Activated T-cell treated with anti-CD3 and anti-CD28 coated beads, Interleukin-2, amount 50 U/mL, for 72 hours (primary cell): ENCODE results near the gene TMC6. TPM values are rescaled to one million over a fixed set of nuclear protein-coding genes. Genes with fewer than 3 reads are reported as not detected.
A peak's percentile ranks its signal among the peaks of the same experiment; 100 is the strongest.
"Not testable (repeated sequence)": the region's sequence is repeated elsewhere in the genome, so short reads cannot be mapped to it uniquely, and the experiment has no call there.

Experiments used
- ATAC-seq, 2 donors: fragments of 150-1000 bp; cut with Tn5 transposase; replicated peaks in 1 of 2; 2 replicates each; pipeline ENCODE4 v1.10.0; 2021; ENCODE audit warnings: moderate library complexity in 2 of 2, mild to moderate bottlenecking in 1 of 2
- DNase-seq, 2 donors: peaks; one replicate each; pipeline ENCODE4 v3.0.0; 2021 to 2022; ENCODE audit warnings: mixed read lengths in 1 of 2
- H3K27ac Mint-ChIP-seq: one replicate; pipeline ENCODE4 v1.8.0; 2022; ENCODE audit warnings: mild to moderate bottlenecking, moderate library complexity, mixed read lengths
- H3K27me3 Mint-ChIP-seq: one replicate; pipeline ENCODE4 v1.8.0; 2022; ENCODE audit warnings: low read depth, mixed read lengths
- H3K36me3 Mint-ChIP-seq, 2 donors: one replicate each; pipeline ENCODE4 v1.8.0; 2022; ENCODE audit warnings: mixed read lengths in 2 of 2, mild to moderate bottlenecking in 1 of 2; ENCODE audit not compliant: insufficient read depth in 2 of 2
- H3K4me1 Mint-ChIP-seq: one replicate; pipeline ENCODE4 v1.8.0; 2022; ENCODE audit warnings: low read depth, mixed read lengths
- H3K4me3 Mint-ChIP-seq, 2 donors: one replicate each; pipeline ENCODE4 v1.8.0; 2022; ENCODE audit warnings: mild to moderate bottlenecking in 2 of 2, mixed read lengths in 2 of 2, moderate library complexity in 2 of 2
- H3K9me3 Mint-ChIP-seq, 2 donors: one replicate each; pipeline ENCODE4 v1.8.0; 2022; ENCODE audit warnings: mixed read lengths in 2 of 2
- total RNA-seq, 2 donors: library from RNA; stranded (reverse); gene quantifications; one replicate each; pipeline ENCODE4 v1.2.3, GENCODE V29; 2022

Gene TMC6
- total RNA-seq, 2 donors from 2014 or later, result 129 to 137 TPM

GRCh38 chr17:78144736-78145641, 16.4 kb upstream of the TMC6 start:
- H3K4me1 Mint-ChIP-seq, result peaks cover 33% of the 10 kb centered on the region
- H3K36me3 Mint-ChIP-seq, result no peaks in the 10 kb centered on the region
- no peak overlapping the region for H3K4me3 Mint-ChIP-seq
- H3K27me3 Mint-ChIP-seq, result no peaks in the 10 kb centered on the region
- H3K27ac Mint-ChIP-seq, result no peak overlapping the region
- no peak for ATAC-seq
- DNase-seq, result no peak
- no peaks in the 10 kb centered on the region for H3K9me3 Mint-ChIP-seq

DNA sequence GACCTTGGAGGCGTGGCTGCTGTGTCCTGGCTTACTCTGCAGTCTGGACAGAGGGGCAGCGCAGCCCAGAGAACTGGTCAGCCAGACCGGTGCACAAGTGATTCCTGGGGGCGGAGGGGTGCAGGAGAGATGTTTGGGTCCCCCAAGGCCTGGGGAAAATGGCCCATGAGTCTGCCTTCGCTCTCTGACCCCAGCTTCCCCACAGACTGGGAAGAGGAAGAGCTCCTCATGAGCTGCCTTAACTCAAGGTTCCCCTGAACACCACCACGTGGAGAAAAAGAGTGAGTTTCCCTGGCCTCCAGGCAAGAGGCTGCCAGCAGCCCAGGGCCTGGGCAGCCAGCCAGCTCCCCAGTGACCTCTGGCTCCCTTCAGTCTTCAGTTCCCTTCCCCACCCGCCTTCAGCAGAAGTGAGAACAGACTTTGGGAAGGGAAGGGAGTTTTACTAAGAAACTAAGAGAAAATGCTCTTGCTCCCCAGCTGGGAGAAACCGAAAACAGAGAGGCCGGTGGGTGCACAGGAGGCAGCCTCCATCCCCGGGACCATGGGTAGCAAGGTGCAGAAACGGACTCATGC, 15.7 kb upstream of the TMC6 start:
- DNase-seq (no peak), ATAC-seq (no peak)
- no peak overlapping the region for H3K27ac Mint-ChIP-seq
- no peak overlapping the region for H3K4me3 Mint-ChIP-seq
- H3K36me3 Mint-ChIP-seq, result no peaks in the 10 kb centered on the region
- H3K4me1 Mint-ChIP-seq, result peaks cover 38% of the 10 kb centered on the region
- H3K27me3 Mint-ChIP-seq, result no peaks in the 10 kb centered on the region
- H3K9me3 Mint-ChIP-seq, result no peaks in the 10 kb centered on the region

DNA sequence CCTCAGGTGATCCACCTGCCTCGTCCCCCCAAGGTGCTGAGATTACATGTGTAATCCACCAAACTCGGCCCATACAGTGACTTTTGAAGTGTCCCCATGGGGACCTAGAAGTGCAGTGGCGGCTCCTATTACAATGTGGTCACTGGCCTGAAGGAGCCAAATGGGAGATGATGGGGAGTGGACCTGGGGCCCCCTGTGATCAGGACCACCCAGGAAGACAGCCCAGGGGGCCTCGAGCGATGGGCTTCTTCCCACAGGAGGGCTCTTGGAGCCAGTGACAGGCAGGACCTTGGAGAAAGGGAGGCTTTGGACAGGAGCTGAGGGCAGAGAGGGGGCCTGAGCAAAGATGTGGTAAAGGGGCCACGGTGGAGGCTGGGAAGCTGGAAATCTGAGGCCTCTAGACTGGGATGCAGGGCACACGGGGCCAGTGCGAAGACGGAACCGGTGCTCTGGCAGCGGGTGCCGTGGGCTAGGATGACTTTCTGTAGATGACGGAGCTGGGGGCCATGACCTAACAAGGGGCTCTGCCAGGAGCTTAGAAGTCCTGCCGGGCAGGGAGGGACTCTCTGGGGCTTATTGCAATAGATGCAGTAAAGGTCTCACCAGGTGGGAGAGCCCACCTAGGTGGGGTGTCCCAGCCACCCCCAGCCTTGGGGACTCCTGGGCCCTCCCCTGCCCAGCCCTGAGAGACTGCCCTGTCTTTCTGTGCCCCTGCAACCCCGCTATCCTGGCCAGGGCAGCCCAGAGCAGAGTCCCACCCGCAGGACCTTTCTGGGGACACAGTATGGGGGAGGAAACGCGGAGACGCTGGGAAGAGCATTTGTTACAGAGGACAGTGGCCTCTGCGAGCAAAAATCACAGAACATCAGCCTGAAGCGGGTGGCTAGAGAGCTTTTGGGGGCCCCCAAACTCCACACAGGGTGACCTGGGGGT, 14.9 kb upstream of the TMC6 start:
- Mint-ChIP-seq H3K27ac (peak overlapping the region; percentile 57), H3K9me3 (no peaks in the 10 kb centered on the region), H3K27me3 (no peaks in the 10 kb centered on the region), H3K4me1 (peaks cover 46% of the 10 kb centered on the region), H3K4me3 (peak overlapping the region in 1 of 2 donors; percentile 20), H3K36me3 (no peaks in the 10 kb centered on the region)
- no peak for DNase-seq
- no peak for ATAC-seq

DNA sequence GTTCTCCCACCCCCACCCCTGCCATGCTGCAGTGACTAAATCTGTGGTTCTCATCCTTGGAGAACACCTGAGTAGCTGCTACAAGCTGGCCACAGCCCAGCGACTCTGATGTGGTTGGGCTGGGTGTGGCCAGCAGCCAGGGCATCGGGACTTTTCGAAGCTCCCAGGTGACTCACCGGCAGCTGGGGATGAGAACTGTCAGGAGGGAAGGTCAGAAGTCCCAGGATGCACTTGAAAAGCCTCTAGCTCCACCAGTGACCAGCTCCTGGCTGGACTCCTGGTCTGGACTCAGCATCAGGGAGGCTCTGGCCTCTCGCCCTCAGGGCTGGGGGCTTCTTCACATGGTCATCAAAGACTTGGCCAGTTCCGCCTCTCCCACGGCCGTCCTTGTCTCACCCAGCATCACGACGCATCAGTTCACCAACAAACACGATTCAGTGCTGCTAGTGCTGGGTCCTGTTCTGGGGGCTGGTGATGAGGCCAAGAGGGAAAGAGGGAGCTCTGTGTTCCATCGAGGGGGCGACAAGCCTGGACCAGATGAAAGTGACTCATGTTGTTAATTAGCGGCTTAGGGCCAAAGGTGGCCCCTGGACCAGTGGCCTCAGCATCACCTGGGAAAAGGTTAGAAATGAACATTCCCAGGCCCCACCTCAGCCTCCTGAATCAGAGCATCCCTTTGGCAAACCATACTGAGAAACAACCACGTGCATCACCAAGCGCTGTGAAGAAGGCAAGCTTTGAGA, 13.7 kb upstream of the TMC6 start:
- ATAC-seq, result no peak
- Mint-ChIP-seq H3K36me3 (no peaks in the 10 kb centered on the region), H3K4me3 (no peak overlapping the region), H3K4me1 (peaks cover 50% of the 10 kb centered on the region), H3K27ac (no peak overlapping the region), H3K9me3 (no peaks in the 10 kb centered on the region), H3K27me3 (no peaks in the 10 kb centered on the region)
- no peak for DNase-seq

DNA sequence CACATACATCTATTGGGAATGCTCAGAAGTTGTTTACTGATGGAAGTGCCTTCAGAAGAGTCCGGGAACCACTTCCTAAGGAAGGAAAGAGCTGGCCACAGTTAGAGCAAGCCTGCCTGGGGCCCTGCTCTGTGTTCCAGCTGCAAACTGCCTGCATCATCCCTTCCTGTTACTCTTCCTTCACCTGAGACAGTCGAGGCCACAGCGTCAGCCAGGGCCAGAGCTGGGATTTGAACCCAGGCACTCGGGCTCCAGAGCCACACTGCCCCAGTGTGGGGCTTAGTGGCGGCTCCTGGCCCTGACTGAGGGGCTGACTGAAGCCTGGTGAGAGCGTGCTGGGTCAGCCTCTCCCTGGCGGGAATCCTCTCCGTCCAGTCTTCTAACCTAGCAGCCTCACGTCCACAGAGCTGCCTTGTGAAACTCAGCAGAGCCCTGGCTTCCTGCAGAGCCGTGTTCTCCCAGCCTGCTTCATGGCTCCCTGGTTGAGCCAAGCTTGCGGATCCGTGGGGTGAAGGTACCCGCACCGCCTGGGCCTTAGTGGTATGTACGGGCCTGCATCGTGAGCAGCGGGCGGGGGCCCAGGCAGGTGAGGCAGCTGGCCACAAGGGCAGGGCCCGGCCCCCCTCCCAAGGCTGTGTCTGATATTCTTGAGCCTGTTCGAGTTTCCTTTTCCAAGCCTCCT, 13.0 kb upstream of the TMC6 start:
- ATAC-seq, result no peak
- no peak overlapping the region for H3K4me3 Mint-ChIP-seq
- H3K4me1 Mint-ChIP-seq, result peaks cover 55% of the 10 kb centered on the region
- H3K27ac Mint-ChIP-seq, result no peak overlapping the region
- no peaks in the 10 kb centered on the region for H3K27me3 Mint-ChIP-seq
- no peak for DNase-seq
- no peaks in the 10 kb centered on the region for H3K36me3 Mint-ChIP-seq
- H3K9me3 Mint-ChIP-seq, result no peaks in the 10 kb centered on the region

DNA sequence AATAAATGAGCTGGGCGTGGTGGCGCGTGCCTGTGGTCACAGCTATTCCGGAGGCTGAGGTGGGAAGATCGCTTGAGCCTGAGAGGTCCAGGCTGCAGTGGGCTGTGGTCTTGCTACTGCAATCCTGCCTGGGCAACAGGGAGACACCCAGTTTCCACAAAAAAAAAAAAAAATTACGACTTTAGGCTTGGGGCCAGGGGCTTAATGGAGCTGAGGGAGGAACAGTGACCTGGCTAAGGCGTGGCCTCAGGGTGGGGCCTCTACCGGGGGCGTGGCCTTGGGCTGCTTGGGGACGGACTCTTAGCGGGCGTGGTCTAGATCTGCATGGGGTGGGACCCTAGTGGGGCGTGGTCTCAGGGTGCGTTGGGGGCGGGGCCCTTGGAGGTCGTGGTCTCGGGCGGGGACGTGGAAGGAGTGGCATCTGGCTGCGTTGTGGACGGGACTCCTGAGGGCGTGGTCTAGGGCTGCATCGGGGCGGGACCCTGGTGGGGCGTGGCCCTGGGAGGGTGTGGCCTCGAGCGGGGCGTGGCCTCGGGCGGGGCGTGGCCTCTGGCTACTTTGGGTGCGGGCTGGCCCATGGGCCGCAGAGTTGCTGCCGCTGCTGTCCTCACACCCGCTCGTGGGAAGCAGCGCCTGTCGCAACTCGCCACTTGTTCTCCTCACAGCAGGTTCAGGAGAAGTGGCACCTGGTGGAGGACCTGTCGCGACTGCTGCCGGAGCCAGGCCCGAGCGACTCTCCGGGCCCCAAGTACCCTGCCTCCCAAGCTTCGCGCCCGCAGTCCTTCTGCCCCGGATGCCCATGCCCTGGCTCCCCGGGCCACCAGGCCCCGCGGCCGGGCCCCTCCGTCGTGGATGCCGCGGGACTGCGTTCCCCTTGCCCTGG, 11.9 kb upstream of the TMC6 start:
- Mint-ChIP-seq H3K4me3 (peak overlapping the region; percentile 1 to 60), H3K4me1 (peaks cover 67% of the 10 kb centered on the region), H3K27ac (peak overlapping the region; percentile 66), H3K36me3 (peaks cover 0 to 8% of the 10 kb centered on the region in 2 donors), H3K27me3 (no peaks in the 10 kb centered on the region), H3K9me3 (no peaks in the 10 kb centered on the region)
- DNase-seq (peak; percentile 99), ATAC-seq (peak; percentile 94)

- not testable (repeated sequence) for DNase-seq, H3K9me3 Mint-ChIP-seq, H3K27me3 Mint-ChIP-seq, ATAC-seq, H3K36me3 Mint-ChIP-seq
- Mint-ChIP-seq H3K4me1 (peaks cover 71% of the 10 kb centered on the region), H3K27ac (peak overlapping the region; percentile 66), H3K4me3 (peak overlapping the region; percentile 11 to 60)
Observed at GRCh38 chr17:78139861-78140168, 11.3 kb upstream of the TMC6 start.

DNA sequence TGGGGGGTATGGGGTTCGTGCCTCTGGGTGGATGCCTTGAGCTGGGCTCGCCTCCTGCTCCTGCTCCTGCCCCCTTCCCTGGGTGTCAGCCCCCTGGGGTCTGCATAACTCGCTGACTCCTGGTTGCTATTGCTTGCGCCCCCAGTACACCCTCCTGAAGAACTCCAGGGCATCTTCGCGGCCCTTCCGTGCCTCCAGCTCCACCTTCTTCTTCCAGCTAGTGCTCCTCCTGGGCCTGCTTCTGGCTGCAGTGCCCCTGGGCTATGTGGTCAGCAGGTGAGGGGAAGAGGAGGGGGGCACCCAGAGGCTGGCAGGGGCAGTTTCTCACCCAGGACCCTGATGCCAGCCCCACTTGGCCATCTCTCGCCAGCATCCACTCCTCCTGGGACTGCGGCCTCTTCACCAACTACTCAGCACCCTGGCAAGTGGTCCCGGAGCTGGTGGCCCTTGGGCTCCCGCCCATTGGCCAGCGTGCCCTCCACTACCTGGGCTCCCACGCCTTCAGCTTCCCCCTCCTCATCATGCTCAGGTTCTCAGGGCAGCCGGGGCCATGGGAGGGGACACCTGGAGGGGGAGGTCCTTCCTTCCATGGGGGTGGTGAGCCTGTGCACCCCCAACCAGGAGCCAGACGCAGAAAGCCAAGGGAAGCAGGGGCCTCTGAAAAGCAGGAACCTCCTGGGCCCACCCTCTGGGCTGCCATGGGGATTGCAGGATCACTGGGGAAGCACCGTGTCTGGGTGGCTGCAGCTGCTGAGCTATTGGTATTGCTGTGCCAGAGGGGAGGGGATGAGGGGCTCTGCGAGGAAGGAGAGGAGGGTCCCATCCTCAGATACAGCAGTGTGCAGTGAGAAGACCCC, 9.9 kb upstream of the TMC6 start:
- no peak overlapping the region for H3K4me3 Mint-ChIP-seq
- ATAC-seq, result no peak
- H3K27me3 Mint-ChIP-seq, result no peaks in the 10 kb centered on the region
- no peaks in the 10 kb centered on the region for H3K9me3 Mint-ChIP-seq
- DNase-seq, result no peak
- H3K36me3 Mint-ChIP-seq, result peaks cover 0 to 9% of the 10 kb centered on the region in 2 donors
- no peak overlapping the region for H3K27ac Mint-ChIP-seq
- peaks cover 74% of the 10 kb centered on the region for H3K4me1 Mint-ChIP-seq

- ATAC-seq (no peak), DNase-seq (peak; percentile 29 to 51)
- Mint-ChIP-seq H3K36me3 (peaks cover 0 to 11% of the 10 kb centered on the region in 2 donors), H3K27ac (peak overlapping the region; percentile 29), H3K27me3 (no peaks in the 10 kb centered on the region), H3K4me3 (peak overlapping the region in 1 of 2 donors; percentile 45), H3K4me1 (peaks cover 78% of the 10 kb centered on the region), H3K9me3 (no peaks in the 10 kb centered on the region)
Observed at GRCh38 chr17:78137392-78138203, 9.0 kb upstream of the TMC6 start.

- H3K27me3 Mint-ChIP-seq, result no peaks in the 10 kb centered on the region
- H3K9me3 Mint-ChIP-seq, result no peaks in the 10 kb centered on the region
- peaks cover 76% of the 10 kb centered on the region for H3K4me1 Mint-ChIP-seq
- peaks cover 0 to 11% of the 10 kb centered on the region in 2 donors for H3K36me3 Mint-ChIP-seq
- H3K27ac Mint-ChIP-seq, result peak overlapping the region; percentile 38
- no peak for ATAC-seq
- no peak for DNase-seq
- peak overlapping the region in 1 of 2 donors; percentile 11 for H3K4me3 Mint-ChIP-seq
Observed at GRCh38 chr17:78135858-78136500, 7.4 kb upstream of the TMC6 start.
